A549 treated with AZD2906 at 1 μM for 4 hours (cell line): ENCODE results near the gene DMC1. TPM values are rescaled to one million over a fixed set of nuclear protein-coding genes. Genes with fewer than 3 reads are reported as not detected.

ENCODE experiments used
- total RNA-seq: library from RNA; stranded (reverse); fragments of 200-300 nt; extraction: Qiagen RNA extraction; gene quantifications from 5 replicates; pipeline ENCODE4 v1.2.3, GENCODE V29; 2022

DMC1 gene
- total RNA-seq: 3.4 to 6.3 TPM (median 4.7 TPM) in 5 replicates

GRCh38 chr22:38569972-38570778 lies at the start of gene DMC1:
Gene DMC1 (minus strand): TSS chr22:38570183. CDS start chr22:38568256, 1,927 bp downstream.

GRCh38 chr22:38506118-38506962 lies 63.6 kb downstream of the DMC1 start, which contains the start of gene DDX17:
Gene DDX17 (minus strand): TSS chr22:38506311.

Other genes starting within 250 kb of the DMC1 start
- 0.82 to 1.1 TPM (median 0.94 TPM) in 5 replicates for gene KCNJ4, start 115.0 kb downstream of the DMC1 start, total RNA-seq
- 17.7 to 22.4 TPM (median 19.1 TPM) in 5 replicates for gene KDELR3, start 102.1 kb downstream of the DMC1 start, total RNA-seq
- gene DDX17, start 63.9 kb downstream of the DMC1 start, total RNA-seq: 82.4 to 101 TPM (median 87.0 TPM) in 5 replicates
- 0.38 to 0.68 TPM (median 0.60 TPM) in 5 replicates for gene FAM227A, start 86.2 kb upstream of the DMC1 start, total RNA-seq
- 14.8 to 17.1 TPM (median 15.5 TPM) in 5 replicates for gene CBY1, start 86.5 kb upstream of the DMC1 start, total RNA-seq
- 57.5 to 72.6 TPM (median 68.1 TPM) in 5 replicates for gene TOMM22, start 111.8 kb upstream of the DMC1 start, total RNA-seq
- gene JOSD1, start 130.8 kb upstream of the DMC1 start, total RNA-seq: 27.8 to 32.0 TPM (median 29.0 TPM) in 5 replicates
- gene GTPBP1, start 135.8 kb upstream of the DMC1 start, total RNA-seq: 7.5 to 9.9 TPM (median 8.1 TPM) in 5 replicates
- 29.7 to 43.0 TPM (median 39.7 TPM) in 5 replicates for gene SUN2, start 185.8 kb upstream of the DMC1 start, total RNA-seq
- 7.4 to 11.1 TPM (median 10.8 TPM) in 5 replicates for gene DNAL4, start 224.0 kb upstream of the DMC1 start, total RNA-seq